PC-9 (cell line): ENCODE data around the gene VEZT.

ENCODE experiments used
- CTCF ChIP-seq: fragments of 200-600 bp; sonication (generic); conservative IDR thresholded peaks from 2 replicates; pipeline ENCODE4 v1.6.1; 2017; ENCODE audit warnings: mixed run types, antibody characterized with exemption, mild to moderate bottlenecking, moderate library complexity
- EZH2 ChIP-seq: fragments of 200-600 bp; sonication (generic); IDR thresholded peaks from 2 replicates; pipeline ENCODE4 v1.8.0; 2017; ENCODE audit warnings: antibody characterized with exemption, low read depth

- TF ChIP-seq CTCF (no peak), EZH2 (no peak)
Observed at GRCh38 chr12:95322326-95322725, 104.7 kb downstream of the VEZT start.
